Activated T-cell treated with anti-CD3 and anti-CD28 coated beads, Interleukin-2, amount 50 U/mL, for 1 hour (primary cell): ENCODE data around the gene MACROD1.

Experiments used
- DNase-seq: peaks from one replicate; pipeline ENCODE4 v3.0.0-alpha.2; 2020

MACROD1 gene, protein sequence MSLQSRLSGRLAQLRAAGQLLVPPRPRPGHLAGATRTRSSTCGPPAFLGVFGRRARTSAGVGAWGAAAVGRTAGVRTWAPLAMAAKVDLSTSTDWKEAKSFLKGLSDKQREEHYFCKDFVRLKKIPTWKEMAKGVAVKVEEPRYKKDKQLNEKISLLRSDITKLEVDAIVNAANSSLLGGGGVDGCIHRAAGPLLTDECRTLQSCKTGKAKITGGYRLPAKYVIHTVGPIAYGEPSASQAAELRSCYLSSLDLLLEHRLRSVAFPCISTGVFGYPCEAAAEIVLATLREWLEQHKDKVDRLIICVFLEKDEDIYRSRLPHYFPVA

DNA sequence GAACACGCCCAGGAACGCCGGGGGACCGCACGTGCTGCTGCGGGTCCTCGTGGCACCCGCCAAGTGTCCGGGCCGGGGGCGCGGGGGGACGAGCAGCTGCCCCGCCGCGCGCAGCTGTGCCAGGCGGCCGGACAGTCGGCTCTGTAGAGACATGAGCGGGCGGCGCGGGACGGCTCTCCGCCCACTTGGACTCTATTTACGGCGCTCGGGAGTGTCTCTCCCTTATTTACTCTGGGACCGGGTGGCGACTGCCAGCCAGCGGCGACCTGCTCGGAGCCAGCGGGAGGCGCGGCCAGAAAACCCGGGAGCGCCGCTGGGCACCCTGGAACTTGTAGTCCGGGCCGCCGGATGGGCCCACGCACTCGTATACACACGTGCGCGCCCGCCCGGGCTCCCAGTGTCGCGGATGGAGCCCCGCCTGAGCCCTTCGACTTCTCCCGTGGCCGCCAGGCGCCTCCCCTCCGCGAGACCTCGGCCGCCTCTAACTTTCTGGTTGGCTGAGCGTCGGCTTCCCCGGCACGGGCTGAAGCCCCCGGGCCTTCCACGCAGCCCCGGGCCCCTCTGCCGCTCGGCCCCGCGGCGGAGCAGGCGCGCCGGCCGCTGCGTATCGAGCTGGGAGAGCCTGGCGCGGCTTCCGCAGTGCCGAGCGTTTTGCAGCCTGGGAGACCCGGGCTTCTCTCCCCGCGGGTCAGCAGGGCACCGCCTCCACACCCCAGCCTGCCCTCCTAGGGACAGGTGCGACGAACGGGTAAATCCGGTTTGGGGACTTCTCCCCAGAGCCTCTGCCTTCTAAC is at the start of gene MACROD1:
TSS of gene MACROD1 (minus strand) at position 272 of the 794 bp plus-strand sequence. CDS start at position 153, 119 bp downstream.
- DNase-seq: peak; percentile 78

DNA sequence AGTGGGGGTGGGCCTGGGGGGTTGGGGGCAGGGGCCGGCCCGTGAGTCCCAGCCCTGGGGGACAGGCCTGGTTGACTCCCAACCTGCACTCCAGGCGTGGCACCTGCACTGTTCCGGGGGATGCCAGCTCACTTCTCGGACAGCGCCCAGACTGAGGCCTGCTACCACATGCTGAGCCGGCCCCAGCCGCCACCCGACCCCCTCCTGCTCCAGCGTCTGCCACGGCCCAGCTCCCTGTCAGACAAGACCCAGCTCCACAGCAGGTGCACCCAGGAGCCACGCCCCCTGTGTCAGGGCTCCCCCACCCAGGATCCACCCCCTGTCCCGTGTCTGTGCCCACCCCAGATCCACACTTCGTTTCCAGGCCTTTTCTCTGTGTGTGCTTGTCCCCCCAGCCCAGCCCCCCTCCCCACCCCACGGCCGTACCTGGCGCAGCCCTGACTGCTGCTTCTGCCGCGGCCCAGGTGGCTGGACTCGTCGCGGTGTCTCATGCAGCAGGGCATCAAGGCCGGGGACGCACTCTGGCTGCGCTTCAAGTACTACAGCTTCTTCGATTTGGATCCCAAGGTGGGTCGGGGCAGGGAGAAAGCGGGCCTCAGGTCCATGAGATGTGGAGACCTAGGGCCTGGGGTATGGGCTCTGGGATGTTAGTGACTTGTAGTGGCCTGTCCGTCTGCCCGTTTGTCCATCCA is 45.4 kb upstream of the MACROD1 start:
- DNase-seq: no peak

DNA sequence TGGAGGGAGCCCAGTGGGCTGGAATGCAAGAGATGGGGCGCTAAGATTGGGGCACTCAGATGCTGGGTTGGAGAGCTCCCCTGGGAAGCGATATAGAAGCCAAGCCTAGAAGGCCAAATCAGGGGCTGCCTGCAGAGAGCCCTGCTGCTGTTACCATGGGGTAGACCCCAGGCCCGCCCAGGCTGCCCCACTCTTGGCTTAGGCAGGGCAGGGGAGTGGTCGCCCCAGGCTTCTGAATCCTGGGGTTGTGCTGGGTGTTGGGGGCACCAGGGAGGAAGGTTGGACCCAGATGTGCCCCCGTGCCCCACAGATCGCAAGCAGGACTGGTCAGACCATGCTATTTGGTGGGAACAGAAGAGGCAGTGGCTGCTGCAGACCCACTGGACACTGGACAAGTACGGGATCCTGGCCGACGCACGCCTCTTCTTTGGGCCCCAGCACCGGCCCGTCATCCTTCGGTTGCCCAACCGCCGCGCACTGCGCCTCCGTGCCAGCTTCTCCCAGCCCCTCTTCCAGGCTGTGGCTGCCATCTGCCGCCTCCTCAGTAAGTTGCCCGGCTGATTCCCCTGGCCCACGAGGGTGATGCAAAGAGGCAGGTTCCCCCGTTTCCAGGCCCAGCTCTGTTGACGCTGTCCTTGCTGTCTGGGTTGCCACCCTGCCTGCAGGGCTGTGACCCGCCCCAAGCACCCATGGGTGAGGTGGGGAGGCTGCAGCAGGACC is 44.5 kb upstream of the MACROD1 start:
- no peak for DNase-seq

DNA sequence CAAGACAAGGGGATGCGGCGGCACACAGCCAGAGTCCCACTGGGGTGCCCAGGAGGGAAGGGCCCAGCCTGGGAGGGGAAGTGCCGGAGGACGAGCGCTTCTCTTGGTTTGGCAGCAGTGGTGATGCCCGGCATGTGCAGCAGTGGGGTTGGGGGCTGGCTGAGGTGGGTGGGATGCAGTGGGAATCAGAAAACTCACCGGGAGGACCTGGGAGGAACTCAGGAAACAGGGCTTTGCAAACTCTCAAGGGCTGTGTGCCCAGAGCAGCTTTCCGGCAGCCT is 43.6 kb upstream of the MACROD1 start:
- no peak for DNase-seq

GRCh38 chr11:64208796-64209562 is 43.1 kb upstream of the MACROD1 start:
- DNase-seq: no peak

DNA sequence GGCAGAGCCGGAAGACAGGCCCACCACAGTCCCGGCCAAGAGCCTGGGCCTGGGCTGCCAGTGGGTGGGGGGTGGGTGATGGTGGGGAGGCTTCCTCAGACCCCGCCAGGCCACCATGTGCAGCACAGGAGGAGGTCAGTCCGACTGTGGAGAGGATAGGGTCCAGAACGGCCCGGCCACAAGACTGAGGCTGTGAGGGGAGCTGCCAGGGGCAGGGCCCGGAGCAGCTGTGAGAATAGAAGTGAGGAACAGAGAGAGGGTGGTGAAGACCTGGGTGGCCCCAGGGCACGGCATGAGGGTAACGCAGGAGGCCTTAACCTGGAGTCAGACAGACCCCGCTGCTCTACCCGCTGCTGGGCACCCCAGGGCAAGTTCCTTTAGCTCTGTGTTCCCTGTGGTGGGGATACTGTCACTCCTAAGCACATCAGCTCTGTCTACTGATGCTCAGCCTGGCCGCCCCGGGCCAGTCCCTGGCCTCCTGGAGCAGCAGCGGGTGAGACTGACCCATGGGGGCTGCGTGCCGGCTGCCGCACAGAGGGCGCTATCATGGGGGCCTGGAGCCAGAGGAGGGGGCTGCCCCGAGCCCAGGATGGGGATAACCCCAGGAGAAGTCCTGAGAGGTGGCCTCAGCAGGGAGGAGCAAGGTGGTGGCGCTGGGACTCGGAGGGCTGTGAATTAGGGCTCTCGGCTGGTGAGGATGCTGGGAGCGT is 42.3 kb upstream of the MACROD1 start:
- DNase-seq: no peak

- peak; percentile 73 for DNase-seq
These were observed 41.6 kb upstream of the MACROD1 start for GRCh38 chr11:64207256-64208085.

DNA sequence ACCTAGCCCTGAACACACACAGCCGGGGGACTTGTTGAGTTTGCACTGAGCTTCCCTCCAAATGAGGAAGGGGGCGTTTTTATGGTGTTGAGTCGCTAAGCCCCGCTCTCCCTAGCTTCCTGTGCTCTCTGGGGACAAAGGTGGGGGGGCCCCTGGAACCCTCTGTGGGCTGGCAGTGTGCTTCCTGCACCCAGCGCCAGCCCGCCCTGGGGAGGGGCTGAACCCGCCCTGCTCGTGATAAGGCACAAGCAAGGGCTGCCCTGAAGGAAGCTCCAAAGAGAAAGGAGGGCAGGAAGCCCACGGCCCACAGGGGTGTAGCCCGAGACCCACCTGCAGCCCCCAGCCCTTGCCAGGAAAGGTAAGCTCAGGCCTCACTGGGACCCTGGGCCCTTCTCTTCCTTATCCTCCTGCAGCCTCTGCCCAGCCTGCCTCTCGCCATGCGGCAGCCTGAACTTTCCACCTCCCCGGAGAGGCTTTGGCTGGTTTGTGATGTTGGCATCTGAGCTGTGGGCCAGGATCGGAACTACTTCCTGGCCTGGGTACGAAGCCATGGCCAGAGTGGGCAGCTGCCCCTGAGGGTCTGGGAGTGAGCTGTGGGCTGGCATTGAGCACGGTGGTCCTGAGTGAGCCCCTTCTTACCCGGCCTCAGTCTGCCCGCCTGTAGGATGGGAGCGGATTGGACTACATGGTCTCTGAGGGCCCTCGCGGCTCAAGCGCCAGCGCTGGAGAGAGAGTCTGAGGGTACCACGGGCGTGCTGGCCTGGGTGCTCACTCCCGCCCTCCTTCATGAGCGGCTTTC is 40.7 kb upstream of the MACROD1 start, which contains the start of gene FERMT3:
TSS of gene FERMT3 (plus strand) at position 265 of the 799 bp plus-strand sequence. CDS start 644 bp downstream, outside the sequence.
- DNase-seq: peak; percentile 67

- peak; percentile 87 for DNase-seq
These were observed 38.6 kb upstream of the MACROD1 start for GRCh38 chr11:64204464-64204989.

- no peak for DNase-seq
These were observed 38.1 kb upstream of the MACROD1 start for GRCh38 chr11:64204080-64204440.

DNA sequence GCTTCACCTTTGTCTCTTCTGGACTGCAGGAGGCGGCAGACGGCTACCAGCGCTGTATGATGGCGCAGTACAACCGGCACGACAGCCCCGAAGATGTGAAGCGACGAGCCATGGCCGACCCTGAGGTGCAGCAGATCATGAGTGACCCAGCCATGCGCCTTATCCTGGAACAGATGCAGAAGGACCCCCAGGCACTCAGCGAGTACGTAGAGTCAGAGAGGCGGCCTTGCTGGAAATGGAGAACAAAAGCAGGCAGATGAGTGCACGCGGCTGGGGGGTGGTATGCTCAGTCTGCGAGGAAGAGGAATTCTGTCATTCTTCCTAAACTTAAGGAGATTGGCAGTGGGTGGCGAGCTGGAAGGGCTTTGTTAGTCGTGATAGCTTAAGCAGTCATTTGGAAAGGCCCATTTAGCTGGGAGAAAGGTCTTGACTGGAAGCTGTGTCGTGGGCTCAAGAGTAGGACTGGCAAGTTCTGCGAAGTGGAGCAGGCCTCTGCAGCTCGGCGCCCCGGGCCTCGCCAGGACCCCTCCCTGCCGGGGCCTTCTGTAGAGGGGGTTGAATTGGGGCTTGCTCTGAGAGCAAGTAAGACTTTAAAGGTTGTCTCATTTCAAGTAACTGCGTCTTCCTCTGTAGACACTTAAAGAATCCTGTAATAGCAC is 37.6 kb upstream of the MACROD1 start:
- DNase-seq: no peak

DNA sequence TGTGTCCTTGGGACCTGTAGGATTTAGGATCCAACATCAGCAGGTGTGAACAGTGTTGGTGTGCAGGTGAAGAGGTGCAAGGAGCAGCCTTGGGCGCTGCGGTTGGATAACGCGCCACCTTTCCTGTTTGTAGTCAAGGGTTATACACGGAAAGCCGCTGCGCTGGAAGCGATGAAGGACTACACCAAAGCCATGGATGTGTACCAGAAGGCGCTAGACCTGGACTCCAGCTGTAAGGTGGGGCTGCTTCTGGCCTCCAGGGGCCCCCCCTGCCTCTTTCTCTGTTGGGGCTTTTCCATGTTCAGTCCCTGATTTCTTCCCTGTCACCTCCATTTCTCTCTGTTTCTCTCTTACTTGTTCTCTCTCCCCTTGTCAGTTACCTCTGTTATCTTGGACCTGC is 37.1 kb upstream of the MACROD1 start:
- DNase-seq: no peak

DNA sequence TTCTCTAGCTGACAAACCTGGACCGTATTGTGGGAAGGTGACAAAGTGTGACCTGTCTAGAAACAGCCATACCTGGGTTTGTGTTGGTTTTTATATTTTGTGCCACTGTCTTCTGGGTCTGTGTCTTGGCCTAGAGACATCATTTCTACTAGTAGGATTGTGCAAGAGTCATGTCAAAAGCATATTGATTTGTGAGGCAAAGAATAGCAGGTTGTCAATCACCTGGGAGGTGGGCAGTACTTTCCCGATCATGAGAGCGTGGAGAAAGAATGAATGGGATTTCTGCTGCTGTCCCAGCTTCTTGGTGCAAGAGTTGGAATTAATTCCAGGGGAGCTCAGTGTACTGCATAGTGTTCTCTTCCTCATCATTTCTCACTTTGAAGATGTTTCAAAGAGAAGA is 35.6 kb upstream of the MACROD1 start:
- no peak for DNase-seq

DNA sequence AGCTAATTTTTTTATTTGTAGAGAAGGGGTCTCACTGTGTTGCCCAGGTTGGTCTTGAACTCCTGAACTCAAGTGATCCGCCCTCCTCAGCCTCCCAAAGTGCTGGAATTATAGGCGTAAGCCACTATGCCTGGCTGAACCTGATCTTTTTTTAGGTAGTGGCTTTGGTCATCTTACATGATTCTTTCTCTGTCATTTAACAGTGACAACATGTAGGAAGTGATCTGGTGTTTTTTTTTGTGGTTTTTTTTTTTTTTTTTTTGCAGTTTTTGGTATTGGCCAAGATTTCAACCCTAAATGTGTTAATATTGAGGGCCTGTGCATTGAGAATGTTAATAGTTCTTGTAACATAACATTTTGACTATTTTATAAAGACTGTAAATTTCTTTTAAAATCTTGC is 32.6 kb upstream of the MACROD1 start:
- no peak for DNase-seq

DNA sequence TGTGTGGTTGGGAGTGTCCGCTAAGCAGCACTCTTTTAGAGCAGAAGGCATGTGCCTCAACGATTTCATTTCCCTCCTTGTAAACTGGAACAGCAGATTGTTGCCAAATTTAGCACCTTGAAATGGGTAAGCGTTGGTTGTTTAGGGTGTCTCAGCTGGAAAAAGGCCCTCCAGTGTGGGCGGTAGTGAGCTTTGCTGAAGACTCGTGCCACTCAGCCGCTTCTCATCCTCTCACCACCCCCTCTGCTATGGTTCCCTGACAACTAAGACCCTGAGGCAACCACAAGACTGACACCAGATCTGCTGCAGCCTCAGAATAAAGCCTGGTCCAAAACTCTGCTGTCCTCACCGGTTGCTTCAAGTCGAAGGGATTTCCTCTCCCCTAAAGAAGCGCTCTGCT is 30.7 kb upstream of the MACROD1 start:
- DNase-seq: no peak

- no peak for DNase-seq
These were observed 26.5 kb upstream of the MACROD1 start for GRCh38 chr11:64192434-64192833.

DNA sequence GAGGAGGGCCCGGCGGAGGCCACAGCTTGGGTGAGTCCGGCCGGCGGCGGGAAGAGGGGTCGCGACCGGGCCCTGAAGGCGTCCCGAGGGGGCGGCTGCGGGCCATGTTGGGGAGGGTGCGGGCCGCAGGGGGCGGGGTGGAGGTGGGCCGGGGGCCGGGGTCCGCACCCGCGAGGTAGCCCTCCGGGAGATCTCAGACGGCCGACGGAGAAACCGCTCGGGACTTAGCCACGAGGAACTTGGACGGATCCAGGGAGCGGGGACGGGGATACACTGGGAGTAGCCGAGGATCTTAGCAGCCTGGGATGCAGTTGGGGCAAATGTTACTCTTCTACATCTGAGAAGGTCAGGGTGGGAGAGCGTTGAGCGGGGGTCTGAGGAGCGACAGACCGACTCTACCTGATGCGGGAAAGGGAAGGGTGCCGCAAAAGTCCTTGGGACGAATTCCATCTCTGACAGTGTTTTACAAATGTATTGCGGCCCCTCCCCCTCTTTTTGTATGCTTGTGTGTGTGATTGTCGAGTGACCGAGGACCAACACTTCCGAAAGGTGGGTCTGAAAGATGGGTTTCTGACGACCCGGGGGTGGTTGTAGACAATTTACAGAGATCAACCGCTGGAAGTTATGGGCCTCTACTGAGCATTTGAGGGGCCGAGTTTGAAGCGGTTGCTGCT is 20.7 kb upstream of the MACROD1 start:
- DNase-seq: peak; percentile 54

DNA sequence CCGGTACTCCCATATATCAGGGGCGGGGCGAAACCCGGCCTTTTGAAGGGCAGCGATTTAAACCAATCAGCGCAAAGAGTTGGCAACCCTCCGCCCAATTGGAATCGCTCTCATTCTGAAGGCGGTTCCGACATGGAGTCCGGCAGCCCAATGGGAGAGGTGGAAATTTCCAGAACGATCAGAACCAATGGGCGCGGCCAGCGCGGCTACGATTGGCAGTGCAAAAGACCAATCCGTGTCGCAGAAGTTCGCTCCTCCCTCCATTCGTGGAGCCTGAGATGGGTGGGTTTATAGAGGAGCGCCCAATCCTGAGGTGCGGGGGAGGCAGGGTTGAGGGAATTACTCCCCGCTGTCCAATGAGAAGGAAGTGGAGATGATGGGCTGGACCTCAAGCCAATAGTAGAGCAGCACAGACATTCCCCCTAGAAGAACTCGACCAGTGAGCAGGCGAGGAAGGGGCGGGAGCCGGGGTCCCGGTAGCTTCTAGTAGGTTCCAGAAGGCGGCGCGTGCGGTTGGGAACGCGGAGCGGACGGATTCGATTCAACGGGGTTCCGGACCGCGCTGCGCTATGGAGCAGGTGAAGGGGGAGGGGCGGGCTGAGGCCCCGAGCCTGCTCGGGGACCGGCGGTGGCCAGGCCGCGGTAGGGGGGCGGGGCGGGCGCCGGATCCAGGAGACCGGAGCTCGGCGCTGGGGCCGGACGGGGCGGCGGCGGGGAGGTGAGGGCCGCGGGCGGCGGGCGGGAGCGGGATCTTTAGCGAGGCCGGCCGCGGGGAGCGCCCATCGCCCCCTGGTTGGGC is 20.0 kb upstream of the MACROD1 start, which contains the start of gene STIP1:
TSS of gene STIP1 (plus strand) at position 479 of the 799 bp plus-strand sequence. CDS start at position 570, 91 bp downstream.
- peak; percentile 97 for DNase-seq
